ENCODE results near the gene NR1H4. TPM values are rescaled to one million over a fixed set of nuclear protein-coding genes. Genes with fewer than 3 reads are reported as not detected.

Gene NR1H4
- total RNA-seq, 3 donors from 2014 or later = 0.15 TPM; not detected in 2

DNA sequence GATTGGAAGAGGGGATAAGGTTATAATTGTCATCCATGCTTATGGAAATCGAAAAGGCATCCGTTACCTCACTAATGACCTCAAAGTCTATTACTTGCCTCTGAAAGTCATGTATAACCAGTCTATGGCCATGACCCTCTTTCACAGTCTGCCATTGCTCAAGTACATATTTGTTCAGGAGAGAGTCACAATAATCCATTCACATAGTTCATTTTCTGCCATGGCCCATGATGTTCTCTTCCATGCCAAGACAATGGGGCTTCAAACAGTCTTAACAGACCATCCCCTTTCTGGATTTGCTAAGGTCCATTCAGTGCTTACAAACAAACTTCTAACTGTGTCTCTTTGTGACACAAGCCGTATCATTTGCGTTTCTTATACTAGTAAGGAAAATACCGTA, 105.3 kb downstream of the NR1H4 start:
- Histone ChIP-seq H3K27ac (no peak overlapping the region), H3K4me1 (peaks cover 0 to 4% of the 10 kb centered on the region in 2 donors), H3K36me3 (no peaks in the 10 kb centered on the region), H3K27me3 (no peaks in the 10 kb centered on the region), H3K9me3 (peaks cover 0 to 11% of the 10 kb centered on the region in 2 donors), H3K4me3 (no peak overlapping the region)
- TF ChIP-seq CTCF (IDR thresholded peaks at IDR 0.05) (no peak), POLR2A (IDR thresholded peaks at IDR 0.05) (no peak), POLR2AphosphoS5 (IDR thresholded peaks at IDR 0.05) (no peak)
- no peak for DNase-seq (ENCODE audit: low spot score in 2 of 2)
- intact Hi-C loops (cut with DNase I; ENCODE audit: low total_unique reads) = no loop called here

DNA sequence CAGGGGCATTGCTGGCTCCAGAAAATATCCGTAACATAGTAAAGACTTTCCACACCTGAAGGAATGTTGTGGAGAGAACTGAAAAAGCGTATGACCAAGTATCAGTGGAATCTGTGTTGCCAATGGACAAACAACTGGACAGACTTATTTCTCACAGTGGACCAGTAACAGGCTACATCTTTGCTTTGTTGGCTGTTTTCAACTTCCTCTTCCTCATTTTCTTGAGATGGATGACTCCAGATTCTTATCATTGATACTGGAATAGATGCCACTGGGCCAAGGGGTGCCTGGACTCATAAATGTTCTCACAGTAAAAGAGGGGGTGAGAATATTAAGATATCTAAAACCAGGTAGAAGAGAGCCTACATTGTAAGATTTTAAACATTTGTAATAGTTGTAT, 106.2 kb downstream of the NR1H4 start:
- TF ChIP-seq POLR2A (IDR thresholded peaks at IDR 0.05) = no peak
- TF ChIP-seq POLR2AphosphoS5 (IDR thresholded peaks at IDR 0.05) = no peak
- no peak for TF ChIP-seq CTCF (IDR thresholded peaks at IDR 0.05)
- Histone ChIP-seq H3K9me3 (peaks cover 0 to 11% of the 10 kb centered on the region in 2 donors), H3K27me3 (no peaks in the 10 kb centered on the region), H3K4me3 (no peak overlapping the region), H3K27ac (no peak overlapping the region), H3K36me3 (no peaks in the 10 kb centered on the region), H3K4me1 (peaks cover 0 to under 1% of the 10 kb centered on the region in 2 donors)
- intact Hi-C loops (cut with DNase I; ENCODE audit: low total_unique reads) = no loop called here
- no peak for DNase-seq (ENCODE audit: low spot score in 2 of 2)

- H3K4me1 ChIP-seq = no peaks in the 10 kb centered on the region
- intact Hi-C loops (cut with DNase I; ENCODE audit: low total_unique reads) = no loop called here
- TF ChIP-seq POLR2AphosphoS5 (IDR thresholded peaks at IDR 0.05) (no peak), CTCF (IDR thresholded peaks at IDR 0.05) (no peak), POLR2A (IDR thresholded peaks at IDR 0.05) (no peak)
- no peak for DNase-seq (ENCODE audit: low spot score in 2 of 2)
- H3K4me3 ChIP-seq = no peak overlapping the region
- H3K36me3 ChIP-seq = no peaks in the 10 kb centered on the region
- H3K27me3 ChIP-seq = no peaks in the 10 kb centered on the region
- H3K27ac ChIP-seq = no peak overlapping the region
- H3K9me3 ChIP-seq = peaks cover 15 to 26% of the 10 kb centered on the region in 2 donors
Measured at GRCh38 chr12:100584256-100584655, 110.6 kb downstream of the NR1H4 start.

- H3K4me3 ChIP-seq = no peak overlapping the region
- no peaks in the 10 kb centered on the region for H3K4me1 ChIP-seq
- TF ChIP-seq POLR2A (IDR thresholded peaks at IDR 0.05) (no peak), POLR2AphosphoS5 (IDR thresholded peaks at IDR 0.05) (no peak), CTCF (IDR thresholded peaks at IDR 0.05) (no peak)
- H3K36me3 ChIP-seq = no peaks in the 10 kb centered on the region
- H3K27me3 ChIP-seq = no peaks in the 10 kb centered on the region
- DNase-seq (ENCODE audit: low spot score in 2 of 2) = no peak
- H3K27ac ChIP-seq = no peak overlapping the region
- intact Hi-C loops (cut with DNase I; ENCODE audit: low total_unique reads) = no loop called here
- H3K9me3 ChIP-seq = peaks cover 15 to 20% of the 10 kb centered on the region in 2 donors
Measured at GRCh38 chr12:100591979-100592378, 118.3 kb downstream of the NR1H4 start.

DNA sequence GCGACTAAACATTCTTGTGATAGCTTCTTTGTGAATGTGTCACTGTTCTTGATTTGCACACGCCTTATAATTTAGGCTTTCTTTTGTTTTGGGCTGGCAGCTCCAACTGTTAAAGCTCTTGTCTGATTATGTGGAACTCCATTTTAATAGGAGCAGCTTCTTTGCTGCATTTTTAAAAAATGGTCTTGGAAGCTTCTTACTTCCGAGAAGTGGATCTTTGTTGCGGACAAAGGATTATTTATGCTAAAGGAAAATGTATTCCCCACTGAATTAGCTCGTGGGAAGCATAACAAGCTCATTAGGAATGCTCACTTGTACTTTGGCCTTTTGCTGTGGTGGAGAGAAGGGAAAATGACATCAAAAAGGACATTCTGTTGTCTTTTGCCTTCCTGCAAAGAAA, 119.8 kb downstream of the NR1H4 start:
- Histone ChIP-seq H3K27me3 (no peaks in the 10 kb centered on the region), H3K4me3 (no peak overlapping the region), H3K36me3 (no peaks in the 10 kb centered on the region), H3K27ac (no peak overlapping the region), H3K4me1 (no peaks in the 10 kb centered on the region), H3K9me3 (peaks cover 1 to 13% of the 10 kb centered on the region in 2 donors)
- TF ChIP-seq CTCF (IDR thresholded peaks at IDR 0.05) = no peak
- TF ChIP-seq POLR2AphosphoS5 (IDR thresholded peaks at IDR 0.05) = no peak
- no peak for TF ChIP-seq POLR2A (IDR thresholded peaks at IDR 0.05)
- intact Hi-C loops (cut with DNase I; ENCODE audit: low total_unique reads) = no loop called here
- DNase-seq (ENCODE audit: low spot score in 2 of 2) = no peak

All from breast epithelium (tissue), 4 donors.